GM18498 (cell line): ENCODE data around the gene LRRC38.
"Not testable (repeated sequence)": the region's sequence is repeated elsewhere in the genome, so short reads cannot be mapped to it uniquely, and the experiment has no call there.

ENCODE experiments used
- ATAC-seq: cut with Tn5 transposase; IDR thresholded peaks from one replicate; pipeline ENCODE4 v1.9.1; 2021; ENCODE audit warnings: mild to moderate bottlenecking, moderate library complexity; ENCODE audit not compliant: unreplicated experiment

Gene LRRC38

DNA sequence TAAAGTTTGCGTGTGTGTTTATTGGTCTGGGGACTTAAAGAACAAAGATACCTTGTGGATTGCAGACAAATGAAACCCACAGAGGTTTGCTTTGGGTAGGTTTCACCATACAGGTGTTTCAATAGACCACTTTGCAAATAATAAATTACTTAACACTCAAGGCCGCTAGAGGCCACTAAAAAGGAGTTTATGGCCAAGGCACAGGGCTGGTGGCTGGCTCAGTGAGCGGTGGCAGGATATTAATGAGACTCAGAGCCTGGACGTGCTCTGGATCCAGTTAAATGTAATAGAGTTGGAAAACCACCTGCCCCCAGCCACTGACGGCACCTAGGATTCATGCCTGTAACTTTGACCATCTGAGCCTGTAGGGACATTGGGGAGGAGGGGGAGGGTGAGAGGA, 44.5 kb downstream of the LRRC38 start:
- ATAC-seq, result no peak

DNA sequence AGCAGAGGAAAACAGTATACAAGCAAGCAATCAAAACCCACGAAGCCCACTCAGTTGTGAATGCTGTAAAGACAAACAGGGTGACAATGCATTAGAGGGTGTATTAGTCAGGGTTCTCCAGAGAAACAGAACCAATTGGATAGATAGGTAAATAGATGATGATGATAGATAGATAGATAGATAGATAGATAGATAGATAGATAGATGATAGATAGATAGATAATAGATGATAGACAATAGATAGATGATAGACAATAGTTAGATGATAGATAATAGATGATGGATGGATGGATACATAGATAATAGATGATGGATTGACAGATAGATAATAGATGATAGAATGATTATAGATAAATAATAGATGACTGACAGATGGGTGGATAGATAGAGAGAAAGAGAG, 48.3 kb downstream of the LRRC38 start:
- ATAC-seq, result no peak

DNA sequence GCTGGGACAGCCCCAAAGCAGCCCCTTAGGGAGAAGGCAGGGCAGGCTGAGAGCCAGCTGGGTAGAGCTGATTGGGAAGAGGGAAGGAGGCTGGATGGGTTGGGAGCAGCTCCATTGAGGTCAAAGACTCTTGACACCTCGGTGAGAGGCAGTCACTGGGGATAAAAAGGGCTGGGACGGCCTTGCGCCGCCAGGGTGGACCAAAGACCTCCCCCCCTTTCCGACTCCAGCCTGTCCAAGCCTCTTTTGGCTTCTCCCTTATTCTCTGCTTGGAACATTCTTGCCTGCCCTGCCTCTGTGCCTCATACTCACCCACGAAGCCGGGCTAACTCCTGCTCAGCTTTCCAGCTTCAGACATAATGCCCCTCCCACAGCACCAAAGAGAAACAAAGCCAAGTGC, 51.1 kb downstream of the LRRC38 start:
- ATAC-seq, result no peak

DNA sequence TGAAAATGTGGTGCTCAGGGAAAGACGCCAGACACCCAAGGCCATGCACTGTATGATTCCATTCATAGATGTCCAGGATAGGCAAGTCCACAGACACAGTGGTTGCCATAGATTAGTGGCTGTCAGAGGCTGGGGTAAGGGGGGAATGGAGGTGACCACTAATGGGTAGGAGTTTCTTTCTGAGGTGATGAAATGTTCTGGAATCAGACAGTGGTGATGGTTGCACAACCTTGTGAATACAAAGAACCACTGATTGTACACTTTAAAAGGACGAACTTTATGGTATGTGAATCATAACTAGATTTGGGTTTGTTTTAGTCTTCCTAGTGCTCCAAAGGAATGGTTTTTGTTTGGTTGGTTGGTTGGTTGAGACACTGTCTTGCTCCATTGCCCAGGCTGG, 51.8 kb downstream of the LRRC38 start:
- ATAC-seq, result no peak

DNA sequence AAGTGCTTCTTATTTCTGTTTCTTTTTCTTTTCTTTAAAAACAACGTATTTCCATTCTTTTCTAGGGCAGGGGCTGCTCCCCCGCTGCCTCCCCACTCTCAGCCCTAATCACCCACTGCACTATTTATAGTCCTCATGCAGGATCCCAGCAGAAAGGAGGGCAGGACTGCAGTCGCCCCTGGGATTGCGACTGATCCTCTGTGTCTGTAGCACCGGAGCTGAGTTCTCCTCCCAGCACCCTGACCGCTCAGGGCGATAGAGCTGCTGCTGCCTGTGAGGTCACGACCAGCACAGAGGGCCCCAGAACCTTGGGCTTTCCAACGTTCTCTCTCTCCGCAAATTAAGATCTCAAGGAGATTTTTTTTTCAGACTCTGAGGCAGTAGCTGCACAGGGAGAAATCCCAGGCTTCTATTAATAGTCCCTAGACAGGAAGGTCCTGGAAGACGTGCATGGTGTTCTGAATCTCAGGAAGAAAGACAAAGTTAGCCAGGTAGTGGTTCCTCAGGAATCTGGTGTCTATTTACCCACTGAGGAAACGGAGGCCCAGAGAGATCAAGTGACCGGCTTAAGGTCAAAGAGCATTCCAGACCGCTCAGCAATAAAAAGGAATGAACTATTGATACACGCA, 56.8 kb downstream of the LRRC38 start:
- ATAC-seq, result no peak

DNA sequence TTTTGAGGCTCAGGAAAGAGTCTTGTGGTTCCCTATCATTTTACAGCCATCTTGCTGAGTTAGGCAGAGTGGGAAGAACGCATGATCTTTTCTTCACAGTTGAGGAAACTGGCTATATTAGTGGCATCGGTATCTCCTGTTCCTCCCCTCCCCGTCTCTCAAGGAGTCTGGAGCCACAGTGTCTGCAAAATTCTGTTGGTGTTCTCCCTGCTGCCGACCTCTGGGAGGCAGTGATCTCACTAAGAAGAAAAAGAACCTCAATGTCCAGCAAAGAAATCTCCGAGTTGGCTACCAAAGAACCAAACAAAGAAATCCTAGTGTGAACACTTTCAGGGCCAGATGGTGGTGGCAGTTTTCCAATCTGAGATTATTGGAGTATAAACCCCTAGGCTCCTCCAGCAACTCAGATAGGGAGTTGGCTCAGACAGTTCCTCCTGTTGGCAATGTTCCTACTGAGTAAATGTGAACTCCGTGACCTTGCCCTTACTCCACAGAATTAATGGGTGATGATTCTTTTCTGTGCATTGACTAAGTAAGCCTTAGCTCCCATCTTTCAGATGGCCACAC, 62.3 kb downstream of the LRRC38 start:
- no peak for ATAC-seq

DNA sequence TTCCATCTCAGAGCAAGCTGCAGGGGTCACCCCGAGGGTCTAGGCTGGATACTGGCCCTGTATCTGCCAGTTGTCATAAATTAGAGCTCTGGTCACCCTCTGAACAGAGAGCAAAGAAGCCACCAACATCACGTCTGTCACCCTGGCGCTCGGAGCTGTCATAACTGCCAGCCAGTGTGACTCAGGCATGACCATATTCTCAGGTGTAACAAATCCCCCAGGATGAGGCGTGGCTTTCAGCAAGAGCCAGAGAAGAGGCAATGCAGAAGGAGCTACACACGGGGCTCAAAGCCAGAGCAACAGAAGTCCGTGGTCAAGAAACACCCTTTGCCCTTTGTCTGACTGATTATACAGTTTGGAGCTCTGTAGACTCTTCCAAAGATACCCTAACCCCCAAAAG, 63.6 kb downstream of the LRRC38 start:
- no peak for ATAC-seq

DNA sequence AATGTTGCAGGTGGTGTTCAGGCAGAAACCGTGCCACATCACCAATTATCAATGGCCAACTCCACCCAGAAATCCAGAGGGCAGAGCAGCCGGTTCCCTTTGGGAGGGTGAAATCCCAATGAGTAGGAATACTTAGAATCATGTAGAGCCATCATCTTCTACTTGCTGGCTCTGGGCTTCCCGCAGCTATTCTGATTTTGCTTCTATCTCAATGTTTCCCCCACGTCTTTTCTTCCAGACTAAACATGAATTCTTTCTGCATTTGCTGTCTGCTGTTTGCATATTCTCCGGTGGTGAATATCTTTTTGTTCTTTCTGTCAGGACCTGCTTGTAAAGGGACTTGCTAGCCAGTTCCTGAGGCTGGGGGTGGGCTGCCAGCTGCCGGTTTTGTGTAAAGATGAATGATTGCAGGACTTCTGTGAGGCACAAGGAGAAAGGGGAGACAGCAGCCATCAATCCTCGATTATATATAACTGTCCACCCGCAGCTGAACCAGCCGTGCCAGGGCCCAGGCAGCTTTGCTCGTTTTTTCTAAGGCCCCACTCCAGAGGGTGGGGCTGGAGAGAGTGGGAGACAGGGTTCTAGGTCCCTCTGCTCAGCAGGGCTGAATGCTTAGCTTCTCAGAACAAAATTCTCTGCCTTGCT, 70.3 kb downstream of the LRRC38 start:
- ATAC-seq, result no peak

DNA sequence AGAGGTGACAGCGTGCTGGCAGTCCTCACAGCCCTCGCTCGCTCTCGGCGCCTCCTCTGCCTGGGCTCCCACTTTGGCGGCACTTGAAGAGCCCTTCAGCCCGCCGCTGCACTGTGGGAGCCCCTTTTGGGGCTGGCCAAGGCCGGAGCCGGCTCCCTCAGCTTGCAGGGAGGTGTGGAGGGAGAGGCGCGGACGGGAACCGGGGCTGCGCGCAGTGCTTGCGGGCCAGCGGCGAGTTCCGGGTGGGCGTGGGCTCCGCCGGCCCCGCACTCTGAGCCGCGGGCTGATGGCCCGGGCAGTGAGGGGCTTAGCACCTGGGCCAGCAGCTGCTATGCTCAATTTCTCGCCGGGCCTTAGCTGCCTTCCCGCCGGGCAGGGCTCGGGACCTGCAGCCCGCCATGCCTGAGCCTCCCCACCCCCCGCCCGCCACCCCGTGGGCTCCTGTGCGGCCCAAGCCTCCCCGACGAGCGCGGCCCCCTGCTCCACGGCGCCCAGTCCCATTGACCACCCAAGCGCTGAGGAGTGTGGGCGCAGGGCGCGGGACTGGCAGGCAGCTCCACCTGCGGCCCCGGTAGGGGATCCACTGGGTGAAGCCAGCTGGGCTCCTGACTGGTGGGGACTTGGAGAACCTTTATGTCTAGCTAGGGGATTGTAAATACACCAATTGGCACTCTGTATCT, 74.6 kb downstream of the LRRC38 start:
- not testable (repeated sequence) for ATAC-seq

DNA sequence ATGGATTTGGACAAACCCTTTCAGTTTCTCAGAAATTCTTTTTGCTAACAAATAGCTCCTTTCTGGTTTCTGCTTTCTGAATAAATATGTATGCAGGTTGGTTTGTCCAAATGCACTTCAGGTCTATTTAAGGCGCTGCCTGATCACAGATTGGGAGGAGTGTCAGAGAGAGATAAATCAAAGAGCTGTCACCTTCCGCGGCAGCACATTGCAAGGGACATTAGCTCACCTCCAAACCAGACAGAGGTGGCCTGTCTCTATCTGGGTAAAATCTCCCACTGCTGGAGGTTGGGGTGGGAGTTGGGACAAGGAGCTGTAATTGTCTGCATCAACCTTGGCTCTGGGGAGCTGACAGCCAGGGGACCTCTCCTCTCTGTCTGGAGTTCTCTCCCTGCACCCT, 78.3 kb downstream of the LRRC38 start:
- no peak for ATAC-seq

DNA sequence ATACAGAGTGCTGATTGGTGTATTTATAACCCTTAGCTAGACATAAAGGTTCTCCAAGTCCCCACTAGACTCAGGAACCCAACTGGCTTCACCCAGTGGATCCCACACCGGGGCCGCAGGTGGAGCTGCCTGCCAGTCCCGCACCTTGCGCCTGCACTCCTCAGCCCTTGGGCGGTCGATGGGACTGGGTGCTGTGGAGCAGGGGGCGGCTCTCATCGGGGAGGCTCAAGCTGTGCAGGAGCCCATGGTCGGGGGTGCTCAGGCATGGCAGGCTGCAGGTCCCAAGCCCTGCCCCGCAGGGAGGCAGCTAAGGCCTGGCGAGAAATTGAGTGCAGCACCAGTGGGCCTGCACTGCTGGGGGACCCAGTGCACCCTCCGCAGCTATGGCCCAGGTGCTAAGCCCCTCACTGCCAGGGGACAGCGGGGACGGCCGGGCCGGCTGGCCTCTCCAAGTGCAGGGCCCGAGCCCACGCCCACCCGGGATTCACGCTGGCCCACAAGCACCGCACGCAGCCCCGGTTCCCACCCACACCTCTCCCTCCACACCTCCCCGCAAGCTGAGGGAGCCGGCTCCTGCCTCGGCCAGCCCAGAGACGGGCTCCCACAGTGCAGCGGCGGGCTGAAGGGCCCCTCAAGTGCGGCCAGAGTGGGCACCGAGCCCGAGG, 80.0 kb downstream of the LRRC38 start:
- not testable (repeated sequence) for ATAC-seq

DNA sequence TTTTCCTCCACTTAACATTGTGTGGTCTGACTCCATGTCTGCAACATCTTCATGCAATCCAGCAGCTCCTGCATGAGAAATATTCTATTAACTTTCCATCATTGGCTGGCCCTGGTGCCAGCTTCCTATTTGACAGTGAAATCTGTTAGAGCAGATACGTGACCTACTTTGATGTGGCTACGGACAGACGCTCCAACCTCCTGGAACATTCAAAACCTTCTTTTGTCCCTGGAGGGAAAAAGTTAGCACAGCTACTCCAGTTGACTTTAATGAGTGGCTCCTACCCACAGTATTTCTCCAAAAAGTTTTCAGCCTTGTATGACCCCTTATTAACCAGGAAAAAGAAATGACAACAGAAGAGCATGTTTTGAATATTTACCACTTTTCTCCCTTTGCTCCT, 81.6 kb downstream of the LRRC38 start:
- no peak for ATAC-seq

DNA sequence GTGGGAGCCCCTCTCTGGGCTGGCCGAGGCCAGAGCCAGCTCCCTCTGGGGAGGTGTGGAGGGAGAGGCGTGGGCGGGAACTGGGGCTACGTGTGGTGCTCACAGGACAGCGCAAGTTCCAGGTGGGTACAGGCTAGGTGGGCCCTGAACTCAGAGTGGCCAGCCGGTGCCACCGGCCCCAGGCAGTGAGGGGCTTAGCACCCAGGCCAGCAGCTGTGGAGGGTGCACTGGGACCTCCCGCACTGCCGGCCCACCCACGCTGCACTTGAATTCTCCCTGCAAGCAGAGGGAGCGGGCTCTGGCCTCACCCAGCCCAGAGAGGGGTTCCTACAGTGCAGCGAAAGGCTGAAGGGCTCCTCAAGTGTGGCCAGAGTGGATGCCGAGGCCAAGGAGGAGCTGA, 83.3 kb downstream of the LRRC38 start:
- ATAC-seq, result no peak
